Neural cell (in vitro differentiated cells): ENCODE results near the gene MUC15.

Source experiments
- EP300 ChIP-seq: fragments of 450-650 bp; conservative IDR thresholded peaks from 2 replicates; pipeline ENCODE4 v1.6.1; 2014; ENCODE audit warnings: antibody characterized with exemption, mild to moderate bottlenecking, moderate library complexity; ENCODE audit not compliant: poor library complexity, severe bottlenecking
- POLR2AphosphoS5 ChIP-seq: IDR thresholded peaks from 2 replicates; pipeline ENCODE4 v1.6.1; 2012
- RAD21 ChIP-seq: fragments of 450-650 bp; conservative IDR thresholded peaks from 2 replicates; pipeline ENCODE4 v1.6.1; 2014; ENCODE audit warnings: antibody characterized with exemption, mild to moderate bottlenecking, moderate library complexity
- TF ChIP-seq, protein P1 (sequence below): fragments of 450-650 bp; IDR thresholded peaks from 2 replicates; pipeline ENCODE4 v1.5.1; 2014; ENCODE audit warnings: antibody characterized with exemption, mild to moderate bottlenecking, moderate library complexity; ENCODE audit not compliant: poor library complexity, severe bottlenecking

DNA sequence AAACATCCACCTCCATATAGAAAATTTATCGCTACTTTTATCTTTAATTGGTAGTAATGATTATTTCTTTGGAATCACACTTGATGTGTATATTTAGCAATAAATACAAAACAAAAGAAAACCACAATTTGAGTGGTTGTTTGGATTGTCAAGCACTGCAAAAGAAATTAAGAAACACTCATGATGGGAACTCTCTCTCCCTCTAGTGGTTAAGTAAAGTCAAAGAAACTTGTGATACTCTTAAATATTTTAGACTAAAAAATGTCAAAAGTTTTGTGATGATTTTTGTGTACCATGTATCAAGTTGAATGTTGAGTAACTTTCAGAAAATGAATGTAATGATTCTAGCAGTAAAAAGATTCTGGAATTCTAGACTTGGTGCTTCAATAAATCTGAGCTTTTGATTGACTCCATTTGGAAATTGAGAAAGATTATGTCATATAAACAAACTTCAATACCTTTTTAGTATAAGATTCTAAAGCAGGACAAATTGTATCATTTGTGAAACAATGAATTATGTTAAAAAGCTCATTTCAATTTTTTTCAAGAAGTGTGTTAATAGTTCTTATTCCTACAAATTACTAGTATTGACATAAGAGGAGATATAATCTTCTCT lies 20.8 kb downstream of the MUC15 start:
- TF ChIP-seq, protein P1, sequence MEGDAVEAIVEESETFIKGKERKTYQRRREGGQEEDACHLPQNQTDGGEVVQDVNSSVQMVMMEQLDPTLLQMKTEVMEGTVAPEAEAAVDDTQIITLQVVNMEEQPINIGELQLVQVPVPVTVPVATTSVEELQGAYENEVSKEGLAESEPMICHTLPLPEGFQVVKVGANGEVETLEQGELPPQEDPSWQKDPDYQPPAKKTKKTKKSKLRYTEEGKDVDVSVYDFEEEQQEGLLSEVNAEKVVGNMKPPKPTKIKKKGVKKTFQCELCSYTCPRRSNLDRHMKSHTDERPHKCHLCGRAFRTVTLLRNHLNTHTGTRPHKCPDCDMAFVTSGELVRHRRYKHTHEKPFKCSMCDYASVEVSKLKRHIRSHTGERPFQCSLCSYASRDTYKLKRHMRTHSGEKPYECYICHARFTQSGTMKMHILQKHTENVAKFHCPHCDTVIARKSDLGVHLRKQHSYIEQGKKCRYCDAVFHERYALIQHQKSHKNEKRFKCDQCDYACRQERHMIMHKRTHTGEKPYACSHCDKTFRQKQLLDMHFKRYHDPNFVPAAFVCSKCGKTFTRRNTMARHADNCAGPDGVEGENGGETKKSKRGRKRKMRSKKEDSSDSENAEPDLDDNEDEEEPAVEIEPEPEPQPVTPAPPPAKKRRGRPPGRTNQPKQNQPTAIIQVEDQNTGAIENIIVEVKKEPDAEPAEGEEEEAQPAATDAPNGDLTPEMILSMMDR, result peak; percentile 50
- TF ChIP-seq POLR2AphosphoS5, result no peak
- no peak for TF ChIP-seq EP300
- peak; percentile 43 for TF ChIP-seq RAD21
